GM21619 (cell line): Measurements from ENCODE around the gene NBAS.
"Not testable (repeated sequence)": the region's sequence is repeated elsewhere in the genome, so short reads cannot be mapped to it uniquely, and the experiment has no call there.

Experiments
- ATAC-seq: cut with Tn5 transposase; IDR thresholded peaks from one replicate; pipeline ENCODE4 v1.9.1; 2021; ENCODE audit not compliant: unreplicated experiment

NBAS gene

DNA sequence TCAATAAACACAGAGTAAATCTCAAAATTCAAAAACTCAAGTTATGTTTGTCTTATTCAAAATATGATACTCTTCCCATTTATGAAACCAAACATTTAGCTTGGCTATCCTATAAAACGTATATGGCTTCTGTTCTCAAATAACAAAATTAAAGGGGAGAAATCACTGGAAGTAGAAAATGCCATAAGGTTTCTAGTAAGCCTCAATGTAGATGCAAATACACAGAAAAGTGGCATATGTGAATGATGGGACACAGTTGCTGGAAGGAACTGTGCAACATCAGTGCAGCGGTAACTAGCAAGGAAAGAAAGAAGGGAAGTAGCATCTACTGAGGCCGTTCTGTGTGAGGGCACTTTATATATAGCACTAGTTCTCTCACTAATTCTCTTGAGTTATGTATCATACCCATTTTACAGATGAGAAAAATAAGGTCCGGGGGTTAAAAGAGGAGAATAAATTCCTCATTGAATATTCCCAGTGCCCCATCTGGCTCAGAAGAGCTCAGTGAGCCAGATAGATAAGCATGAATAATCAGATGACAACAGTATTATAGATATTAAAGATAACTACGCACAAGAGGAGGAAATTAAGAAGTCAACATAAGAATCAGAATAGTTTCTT lies 27.2 kb downstream of the NBAS start:
- no peak for ATAC-seq

DNA sequence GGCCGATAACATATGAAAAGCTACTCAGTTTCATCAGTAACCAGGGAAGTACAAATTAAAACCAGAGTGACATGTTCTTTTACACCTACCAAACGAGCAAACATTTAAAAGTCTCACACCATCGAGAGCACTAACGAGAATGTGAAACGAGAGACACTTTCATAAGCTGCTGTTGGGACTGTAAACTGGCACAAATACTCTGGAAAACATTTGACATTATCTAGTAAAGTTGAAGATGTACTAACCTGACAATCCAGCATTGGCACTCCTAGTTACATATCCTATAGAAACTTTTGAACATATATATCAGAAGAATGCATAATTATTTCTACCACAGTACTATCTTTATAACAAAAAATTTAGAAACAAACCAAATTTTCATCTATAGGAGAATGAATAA lies 28.1 kb downstream of the NBAS start:
- no peak for ATAC-seq

DNA sequence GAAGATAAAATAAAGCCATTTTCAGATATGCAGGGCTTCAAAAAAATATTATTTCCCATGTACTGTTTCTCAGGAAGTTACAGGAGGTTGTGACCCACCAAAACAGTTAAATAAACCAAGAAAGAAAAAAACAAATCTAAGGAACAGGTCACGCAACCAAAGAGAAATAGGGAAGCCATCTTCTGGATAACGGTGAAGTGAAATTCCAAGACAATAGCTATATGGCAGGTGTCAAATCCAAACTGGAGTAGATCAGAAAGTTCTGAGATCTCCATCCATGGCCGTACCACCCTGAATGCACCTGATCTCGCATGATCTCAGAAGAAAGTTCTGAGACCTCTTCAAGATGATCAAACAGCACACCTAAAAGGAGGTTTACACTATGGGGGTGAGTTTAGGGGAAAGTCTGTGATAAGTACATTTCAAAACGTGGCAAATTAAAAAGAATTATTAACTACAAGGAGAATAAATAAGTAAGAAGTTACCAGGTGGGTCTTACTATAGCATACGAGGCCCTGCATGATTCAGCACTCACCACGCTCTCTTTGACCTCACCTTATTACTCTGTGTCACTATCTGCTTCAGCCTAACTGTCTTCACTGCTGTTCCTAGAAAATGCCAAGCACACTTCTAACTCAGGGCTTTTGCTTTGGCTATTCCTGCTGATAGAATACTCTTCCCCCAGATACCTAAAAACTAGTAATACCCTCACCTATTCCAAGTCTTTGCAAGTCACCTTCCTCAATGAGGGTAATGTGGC lies 29.9 kb downstream of the NBAS start:
- no peak for ATAC-seq

DNA sequence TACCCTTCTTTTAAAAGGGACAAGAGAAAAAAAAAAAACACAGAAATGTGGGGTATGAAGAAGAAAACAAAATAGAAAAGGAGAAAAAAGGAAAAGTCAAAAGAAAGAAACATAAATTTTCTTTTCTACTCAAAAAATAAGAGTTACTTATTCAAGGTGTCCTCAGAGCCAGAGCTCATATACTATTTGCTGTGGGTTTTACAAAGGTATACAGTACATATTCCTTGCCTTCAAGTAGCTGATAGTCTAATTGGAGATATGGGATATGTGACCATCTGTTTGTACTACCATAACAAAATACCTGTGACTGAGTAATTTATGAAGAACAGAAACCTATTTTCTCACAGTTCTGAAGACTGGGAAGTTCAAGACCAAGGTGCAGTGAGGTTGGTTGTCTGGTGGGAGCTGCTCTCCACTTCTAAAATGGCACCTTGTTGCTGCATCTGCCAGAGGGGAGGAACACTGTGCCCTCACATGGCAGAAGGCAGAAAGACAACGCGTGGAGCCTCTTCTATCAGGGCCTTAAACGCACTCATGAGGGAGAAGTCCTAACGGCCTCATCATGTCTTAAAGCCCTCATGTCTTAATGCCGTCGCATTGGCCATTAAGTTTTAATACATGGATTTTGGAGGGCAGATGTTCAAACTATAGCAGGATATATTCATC lies 33.9 kb downstream of the NBAS start:
- ATAC-seq = no peak

DNA sequence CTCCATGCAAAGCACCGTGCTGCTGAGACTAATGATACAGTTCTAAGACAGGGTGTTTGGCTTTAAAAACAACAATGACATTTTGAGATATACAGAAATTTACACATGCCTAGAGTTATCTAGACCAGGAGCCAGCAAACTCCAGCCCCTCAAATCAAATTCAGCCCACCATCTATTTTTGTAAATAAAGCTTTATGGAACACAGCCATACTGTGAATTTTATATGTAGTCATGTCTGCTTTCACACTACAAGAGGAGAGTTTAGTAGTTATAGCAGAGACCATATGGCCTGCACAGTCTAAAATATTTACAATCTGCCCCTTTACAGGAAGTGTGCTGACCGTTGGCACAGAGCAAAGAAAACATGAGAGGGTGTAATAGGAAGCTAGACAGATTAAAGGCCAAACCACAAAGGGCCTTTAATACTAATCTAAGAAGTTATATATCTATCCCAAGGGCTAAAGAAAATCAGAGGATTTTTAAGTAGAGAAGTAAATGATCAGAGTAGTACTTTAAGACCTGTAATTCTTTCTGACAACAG lies 39.4 kb downstream of the NBAS start:
- ATAC-seq = no peak

DNA sequence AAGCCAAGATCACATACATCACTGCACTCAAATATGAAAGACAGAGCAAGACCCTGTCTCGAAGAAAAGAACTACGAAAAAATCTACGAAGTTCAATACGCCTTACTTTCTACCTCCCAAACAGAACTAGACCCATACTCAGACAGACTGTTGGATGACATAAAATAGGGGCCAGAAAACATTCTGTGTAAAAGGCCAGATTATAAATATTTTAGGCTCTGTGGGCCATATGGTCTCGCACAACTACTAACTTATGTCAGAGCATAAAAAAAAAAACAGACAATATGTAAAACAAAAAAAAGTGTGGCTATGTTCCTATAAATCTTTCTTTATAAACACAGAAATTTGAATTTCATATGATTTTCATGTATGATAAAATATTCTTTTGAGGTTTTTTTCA lies 40.8 kb downstream of the NBAS start:
- ATAC-seq = no peak

DNA sequence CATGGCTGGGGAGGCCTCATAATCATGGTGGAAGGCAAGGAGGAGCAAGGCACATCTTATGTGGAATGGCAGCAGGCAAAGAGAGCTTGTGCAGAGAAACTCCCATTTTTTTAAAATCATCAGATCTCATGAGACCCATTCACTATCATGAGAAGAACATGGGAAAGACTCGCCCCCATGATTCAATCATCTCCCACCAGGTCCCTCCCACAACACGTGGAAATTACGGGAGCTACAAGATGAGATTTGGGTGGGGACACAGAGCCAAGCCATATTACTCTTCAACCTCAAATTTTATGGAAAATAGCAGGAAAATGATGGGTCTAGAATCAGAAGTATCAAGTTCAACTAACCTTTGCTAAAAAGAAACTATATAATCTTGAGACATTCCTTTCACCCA lies 42.4 kb downstream of the NBAS start:
- not testable (repeated sequence) for ATAC-seq

DNA sequence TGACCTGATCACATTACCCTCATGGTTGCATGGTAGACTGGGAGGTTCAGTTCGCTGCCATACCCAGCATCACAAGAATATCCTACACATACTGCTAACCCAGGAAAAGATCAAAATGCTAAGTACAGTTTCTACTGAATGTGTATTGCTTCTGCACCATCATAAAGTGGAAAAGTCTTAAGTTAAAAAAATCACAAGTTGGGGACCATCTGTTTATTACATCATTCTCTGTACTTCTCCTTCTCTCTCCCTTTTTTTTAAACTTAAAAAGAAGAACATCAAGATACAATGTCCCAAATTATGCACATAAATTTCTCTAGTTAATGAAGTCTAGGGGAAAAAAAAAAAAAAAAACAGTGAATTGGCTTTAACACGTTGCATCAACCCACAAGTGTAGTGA lies 43.3 kb downstream of the NBAS start:
- no peak for ATAC-seq

DNA sequence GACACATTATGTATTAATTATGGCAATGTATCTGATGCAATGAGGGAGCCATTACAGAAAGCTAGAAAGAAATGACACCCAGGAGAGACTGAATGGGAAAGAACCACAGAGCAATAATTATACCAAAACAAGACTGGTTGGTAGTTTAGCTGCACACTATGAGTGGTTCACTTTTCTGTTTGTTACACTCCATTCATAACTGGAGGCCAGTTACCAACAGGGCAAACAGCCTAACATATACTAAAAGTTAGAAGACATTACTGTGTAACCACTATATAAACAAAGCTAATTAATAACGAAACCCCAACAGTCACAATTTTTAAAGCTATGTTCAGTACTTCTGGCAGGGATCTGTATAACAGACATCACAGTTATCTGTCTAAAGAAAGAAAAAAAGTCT lies 49.4 kb downstream of the NBAS start:
- peak; percentile 54 for ATAC-seq

DNA sequence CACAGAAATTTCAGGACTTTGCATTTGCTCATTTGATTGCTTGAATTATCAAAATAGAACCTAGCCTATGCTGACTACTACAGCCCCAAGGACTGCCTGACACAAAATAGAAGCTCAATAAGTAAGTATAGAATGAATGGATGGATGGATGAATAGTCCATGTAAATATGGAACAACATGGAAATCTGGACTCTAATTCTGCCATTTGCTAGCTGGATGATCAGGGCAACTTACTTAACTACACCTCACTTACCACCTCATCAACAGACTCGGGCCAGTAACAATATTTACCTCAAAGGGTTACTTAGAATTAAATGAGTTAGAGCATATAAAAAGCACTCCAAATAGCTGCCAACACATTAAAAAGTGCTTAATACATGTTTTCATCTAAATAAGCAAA lies 50.6 kb downstream of the NBAS start:
- no peak for ATAC-seq

DNA sequence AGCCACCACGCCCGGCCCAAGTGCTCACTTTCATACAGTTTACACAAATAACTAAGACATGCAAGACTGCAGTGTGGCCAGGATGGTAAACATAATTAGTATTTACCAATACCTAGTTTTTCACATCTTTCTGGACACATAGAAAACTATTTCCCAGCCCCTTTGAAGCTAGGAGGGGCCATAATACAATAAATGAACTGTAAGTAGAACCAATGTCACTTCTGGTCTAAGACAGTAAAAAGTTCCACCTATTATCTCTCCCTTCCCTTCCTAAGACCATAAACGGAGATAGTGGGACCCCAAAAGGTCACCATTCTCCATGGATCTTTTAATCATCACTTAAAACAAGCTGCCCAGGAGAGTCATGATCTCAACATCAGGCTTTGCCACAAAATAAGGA lies 51.0 kb downstream of the NBAS start:
- no peak for ATAC-seq

DNA sequence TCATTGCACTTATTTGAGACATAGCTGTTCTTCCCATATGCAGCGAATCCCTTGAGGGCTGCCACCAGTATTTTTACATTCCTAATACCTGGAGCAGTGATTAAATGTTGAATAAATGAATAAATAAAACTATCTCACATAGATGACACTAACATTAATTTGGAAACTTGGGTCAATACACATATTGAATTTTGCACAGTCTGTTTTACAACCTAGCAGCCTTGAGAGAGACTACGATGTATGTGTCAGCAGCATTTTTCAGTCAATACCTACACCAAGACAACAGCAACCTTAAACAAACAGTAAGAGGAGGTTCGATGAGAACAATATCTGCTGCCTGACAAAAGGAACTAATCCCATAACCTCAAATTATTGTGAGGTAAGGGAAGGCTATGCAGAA lies 53.4 kb downstream of the NBAS start:
- ATAC-seq = no peak

DNA sequence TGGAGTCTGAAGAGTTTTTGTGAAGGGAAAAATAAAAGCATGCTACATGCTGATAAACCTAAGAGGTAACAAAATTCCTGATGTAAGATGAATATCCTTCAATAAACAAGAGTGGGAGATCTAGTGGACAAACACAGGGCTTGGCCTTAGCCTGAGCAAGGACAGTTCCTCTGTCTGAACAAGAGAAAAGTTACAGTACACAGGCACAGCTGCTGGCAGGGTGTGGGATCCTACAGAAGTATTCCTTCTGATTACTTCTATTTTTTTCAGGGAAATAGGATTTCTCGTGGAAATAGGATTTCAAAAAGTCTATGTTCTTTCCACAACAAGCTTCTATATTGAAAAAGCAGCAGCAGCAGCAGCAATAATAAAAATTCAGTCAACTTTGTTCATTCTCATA lies 54.1 kb downstream of the NBAS start:
- no peak for ATAC-seq

DNA sequence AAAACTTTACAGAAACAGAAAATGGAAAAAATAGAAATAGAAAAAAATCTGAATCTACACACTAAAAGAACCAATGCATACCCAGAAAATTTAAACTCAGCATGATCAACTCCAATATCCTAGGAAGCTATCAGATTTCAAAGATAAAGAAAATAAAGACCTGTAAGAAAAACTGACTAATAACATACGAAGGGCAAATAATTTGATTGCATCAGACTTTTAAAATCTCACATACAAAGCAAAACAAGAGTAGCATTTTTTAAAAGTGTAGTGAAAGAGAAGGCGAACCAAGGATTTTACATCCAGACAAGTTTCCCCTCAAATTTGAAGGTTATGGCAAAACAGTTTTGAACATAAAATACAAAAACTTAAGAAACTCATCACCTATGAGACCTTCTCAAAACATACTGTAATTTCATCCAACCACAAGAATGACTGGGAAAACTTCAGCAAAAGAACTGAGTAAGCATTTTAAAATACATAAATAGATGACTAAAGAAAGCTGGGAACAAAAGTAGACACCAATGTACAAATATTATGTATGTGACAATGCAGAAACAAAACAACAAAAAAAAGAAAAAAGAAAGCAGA lies 54.8 kb downstream of the NBAS start:
- no peak for ATAC-seq

DNA sequence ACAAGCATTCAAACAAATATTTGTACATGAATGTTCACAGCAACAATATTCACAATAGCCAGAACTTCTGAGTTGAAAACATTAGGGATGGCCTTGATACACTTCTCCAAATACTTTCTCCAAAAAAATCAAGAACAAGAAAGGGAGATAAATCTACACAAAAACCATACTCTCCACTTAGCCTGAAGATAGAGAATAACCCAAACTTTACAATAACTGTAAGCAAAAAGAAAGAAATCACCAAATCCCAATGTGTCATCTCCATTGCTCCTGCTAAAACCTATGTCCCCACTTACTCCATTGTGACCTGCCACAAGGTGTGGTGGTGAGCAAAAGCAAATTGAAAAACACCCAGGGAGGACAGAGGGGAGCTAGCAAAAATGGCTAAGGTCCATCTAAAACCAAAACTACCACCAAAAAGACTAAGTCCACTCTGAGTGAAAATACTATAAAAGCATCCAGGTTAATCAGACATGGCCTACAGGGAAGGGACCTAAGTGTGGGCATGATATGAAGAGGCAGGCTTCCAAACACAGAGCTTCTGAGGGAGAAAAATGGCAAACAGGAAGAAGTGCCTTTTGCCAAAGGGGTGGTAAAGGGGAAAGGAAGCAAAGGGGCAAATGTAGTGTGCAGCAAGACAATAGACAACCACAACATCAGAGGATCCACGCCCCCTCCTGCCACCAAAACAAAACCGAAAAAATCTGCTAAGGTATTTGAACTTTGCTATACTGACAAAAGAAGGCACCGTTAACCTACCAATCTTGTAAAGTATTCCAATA lies 56.1 kb downstream of the NBAS start:
- ATAC-seq = no peak

DNA sequence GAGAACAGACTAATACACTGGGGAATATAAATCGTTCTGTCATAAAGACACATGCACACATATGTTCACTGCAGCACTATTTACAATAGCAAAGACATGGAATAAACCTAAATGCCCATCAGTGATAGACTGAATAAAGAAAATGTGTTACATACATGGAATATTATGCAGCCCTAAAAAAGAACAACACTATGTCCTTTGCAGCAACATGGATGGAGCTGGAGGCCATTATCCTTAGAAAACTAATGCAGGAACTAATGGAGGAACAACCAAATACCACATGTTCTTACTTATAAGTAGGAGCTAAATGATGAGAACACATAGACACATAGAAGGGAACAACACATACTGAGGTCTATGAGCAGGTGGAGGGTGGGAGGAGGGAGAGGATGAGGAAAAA lies 61.9 kb downstream of the NBAS start:
- not testable (repeated sequence) for ATAC-seq

DNA sequence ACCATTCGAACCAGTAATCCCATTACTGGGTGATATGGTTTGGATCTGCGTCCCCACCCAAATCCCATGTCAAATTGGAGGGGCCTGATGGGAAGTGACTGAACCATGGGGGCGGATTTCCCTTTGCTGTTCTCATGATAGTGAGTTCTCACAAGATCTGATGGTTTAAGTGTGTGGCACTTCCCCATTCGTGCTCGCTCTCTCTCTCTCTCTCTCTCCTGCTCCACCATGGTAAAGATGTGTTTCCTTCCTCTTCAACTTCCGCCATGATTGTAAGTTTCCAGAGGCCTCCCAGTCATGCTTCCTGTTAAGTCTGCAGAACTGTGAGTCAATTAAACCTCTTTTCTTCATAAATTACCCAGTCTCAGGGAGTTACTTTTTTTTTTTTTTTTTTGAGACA lies 62.6 kb downstream of the NBAS start:
- ATAC-seq = no peak

DNA sequence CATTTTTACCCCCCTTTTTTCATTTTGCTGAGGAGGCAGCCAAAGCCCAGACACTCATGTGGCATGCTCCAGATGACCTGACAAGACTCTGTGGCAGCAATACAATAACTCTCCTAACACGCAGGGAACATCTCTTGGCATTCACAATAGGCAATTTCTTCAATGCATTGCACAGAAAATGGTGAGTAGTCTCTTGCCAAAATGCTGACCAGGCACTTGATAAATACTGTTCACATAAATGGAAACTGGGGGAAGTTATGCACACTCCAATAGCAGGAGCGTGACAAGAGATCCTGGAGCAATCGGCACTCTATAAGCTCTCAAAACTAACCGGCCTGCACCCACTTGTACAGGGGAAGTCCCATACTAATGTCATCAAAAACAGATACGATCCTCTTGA lies 66.3 kb downstream of the NBAS start:
- ATAC-seq = no peak

DNA sequence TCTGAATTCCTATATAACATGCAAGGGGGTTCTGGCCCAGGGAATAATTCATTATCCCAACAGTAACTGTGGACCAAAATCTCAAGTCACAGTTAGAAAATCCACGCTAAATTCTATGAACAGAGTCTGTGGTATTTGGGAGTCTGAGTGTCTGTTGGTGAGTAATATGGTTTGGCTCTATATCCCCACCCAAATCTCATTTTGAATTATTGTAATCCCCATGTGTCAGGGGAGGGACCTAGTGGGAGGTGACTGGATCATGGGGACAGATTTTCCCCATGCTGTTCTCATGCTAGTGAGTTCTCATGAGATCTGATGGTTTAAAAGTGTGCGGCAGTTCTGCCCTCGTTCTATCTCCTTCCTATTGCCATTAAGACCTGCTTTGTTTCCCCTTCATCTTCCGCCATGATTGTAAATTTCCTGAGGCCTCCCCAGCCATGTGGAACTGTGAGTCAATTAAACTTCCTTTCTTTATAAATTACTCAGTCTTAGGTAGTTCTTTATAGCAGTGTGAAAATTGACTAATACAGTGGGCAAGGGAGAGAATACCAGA lies 68.3 kb downstream of the NBAS start:
- no peak for ATAC-seq

DNA sequence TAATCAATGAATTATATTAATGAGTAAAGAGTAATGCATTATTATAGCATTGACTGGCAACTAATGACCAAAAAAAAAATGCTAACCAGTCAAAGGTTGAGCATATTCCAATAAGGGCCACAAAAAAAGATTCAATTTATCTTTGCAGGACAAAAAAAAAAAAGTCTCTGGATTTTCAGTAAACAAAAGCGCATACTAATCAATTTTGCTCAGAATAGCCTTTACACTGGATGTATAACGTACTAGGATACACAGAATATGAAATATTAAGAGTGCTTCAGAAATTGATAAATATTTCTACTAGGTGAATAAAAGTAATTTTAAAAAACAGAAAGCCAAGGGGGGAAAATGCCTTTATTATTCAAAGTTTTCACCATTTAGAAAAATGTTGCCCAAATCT lies 74.4 kb downstream of the NBAS start:
- no peak for ATAC-seq

DNA sequence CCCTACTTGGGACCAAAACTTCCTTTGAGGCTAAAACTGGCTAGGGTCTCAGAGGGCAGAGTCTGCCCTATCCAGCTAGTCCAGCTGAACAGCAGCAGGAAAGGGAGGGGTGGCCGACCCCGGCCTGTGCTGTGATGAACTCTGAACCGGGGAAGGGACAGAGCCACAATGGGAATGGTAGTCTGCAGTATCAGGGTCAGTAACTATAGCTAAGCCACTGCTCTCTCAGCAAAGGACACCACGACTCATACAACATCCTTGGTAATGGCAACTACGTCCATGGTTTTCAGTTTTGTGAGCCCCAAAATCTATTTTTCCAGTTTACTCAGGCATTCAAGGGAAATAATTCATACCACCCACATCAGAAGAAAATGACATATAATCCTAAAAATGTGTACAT lies 75.2 kb downstream of the NBAS start:
- ATAC-seq = no peak
